ENCODE results near the gene DTNB.

DNA sequence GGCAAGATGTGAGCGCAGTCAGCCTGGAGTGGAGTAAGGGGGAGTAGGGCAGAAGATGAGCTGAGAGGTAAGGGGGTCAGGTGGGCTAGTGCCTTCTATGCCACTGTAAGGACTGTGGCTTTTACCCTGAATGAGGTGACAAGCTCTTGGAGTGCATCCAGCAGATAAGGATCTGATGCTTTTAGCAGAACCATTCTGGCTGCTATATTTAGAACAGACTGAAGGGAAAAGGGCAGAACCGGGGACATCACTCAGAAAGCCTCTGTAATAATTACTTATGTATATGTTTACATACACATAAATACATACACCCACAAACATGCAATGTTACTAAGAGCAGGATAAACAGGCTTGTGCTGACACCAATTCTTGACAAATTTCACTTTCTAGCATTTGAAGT is 124.8 kb downstream of the DTNB start:
- TF ChIP-seq POLR2A (IDR thresholded peaks at IDR 0.05), result no peak
- TF ChIP-seq, protein P1, sequence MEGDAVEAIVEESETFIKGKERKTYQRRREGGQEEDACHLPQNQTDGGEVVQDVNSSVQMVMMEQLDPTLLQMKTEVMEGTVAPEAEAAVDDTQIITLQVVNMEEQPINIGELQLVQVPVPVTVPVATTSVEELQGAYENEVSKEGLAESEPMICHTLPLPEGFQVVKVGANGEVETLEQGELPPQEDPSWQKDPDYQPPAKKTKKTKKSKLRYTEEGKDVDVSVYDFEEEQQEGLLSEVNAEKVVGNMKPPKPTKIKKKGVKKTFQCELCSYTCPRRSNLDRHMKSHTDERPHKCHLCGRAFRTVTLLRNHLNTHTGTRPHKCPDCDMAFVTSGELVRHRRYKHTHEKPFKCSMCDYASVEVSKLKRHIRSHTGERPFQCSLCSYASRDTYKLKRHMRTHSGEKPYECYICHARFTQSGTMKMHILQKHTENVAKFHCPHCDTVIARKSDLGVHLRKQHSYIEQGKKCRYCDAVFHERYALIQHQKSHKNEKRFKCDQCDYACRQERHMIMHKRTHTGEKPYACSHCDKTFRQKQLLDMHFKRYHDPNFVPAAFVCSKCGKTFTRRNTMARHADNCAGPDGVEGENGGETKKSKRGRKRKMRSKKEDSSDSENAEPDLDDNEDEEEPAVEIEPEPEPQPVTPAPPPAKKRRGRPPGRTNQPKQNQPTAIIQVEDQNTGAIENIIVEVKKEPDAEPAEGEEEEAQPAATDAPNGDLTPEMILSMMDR (IDR thresholded peaks at IDR 0.05), result no peak
- no peak for TF ChIP-seq EP300 (IDR thresholded peaks at IDR 0.05)
